CD4-positive, CD25-positive, alpha-beta regulatory T cell (primary cell): ENCODE results near the gene GALNTL6. TPM values are rescaled to one million over a fixed set of nuclear protein-coding genes. Genes with fewer than 3 reads are reported as not detected.
"Not testable (repeated sequence)": the region's sequence is repeated elsewhere in the genome, so short reads cannot be mapped to it uniquely, and the experiment has no call there.

Experiments
- ATAC-seq, 2 donors: fragments of 150-1000 bp; cut with Tn5 transposase; one replicate each; pipeline ENCODE4 v1.10.0; 2021; ENCODE audit warnings: low read depth in 2 of 2, moderate number of reproducible peaks in 2 of 2, moderate library complexity in 1 of 2
- DNase-seq, 3 donors: peaks; one replicate each; pipeline versions ENCODE4 v3.0.0 to v3.0.0-alpha.2; 2012 to 2022; ENCODE audit warnings: mixed read lengths in 1 of 3
- H3K27ac ChIP-seq: one replicate; pipeline ENCODE4 v1.7.0; 2013; ENCODE audit warnings: mild to moderate bottlenecking, low read length; ENCODE audit not compliant: insufficient read depth, poor library complexity, severe bottlenecking
- H3K27me3 ChIP-seq: one replicate; pipeline ENCODE4 v1.7.0; 2013; ENCODE audit warnings: low read length; ENCODE audit not compliant: control insufficient read depth, insufficient read depth
- H3K36me3 ChIP-seq: one replicate; pipeline ENCODE4 v1.7.0; 2013; ENCODE audit warnings: mild to moderate bottlenecking, low read length, moderate library complexity; ENCODE audit not compliant: control insufficient read depth, insufficient read depth
- H3K4me1 ChIP-seq: 2 replicates; pipeline ENCODE4 v1.7.0; 2013; ENCODE audit warnings: mild to moderate bottlenecking, low read length; ENCODE audit not compliant: insufficient read depth, control insufficient read depth, poor library complexity, severe bottlenecking
- H3K4me3 ChIP-seq: one replicate; pipeline ENCODE4 v1.7.0; 2013; ENCODE audit warnings: low read depth, mild to moderate bottlenecking, low read length, moderate library complexity
- H3K9me3 ChIP-seq, 2 experiments: 1 replicate in 1 of 2; 2 replicates in 1 of 2; pipeline ENCODE4 v1.7.0; 2013; ENCODE audit warnings: low read length in 2 of 2, mild to moderate bottlenecking in 1 of 2, moderate library complexity in 1 of 2; ENCODE audit not compliant: control insufficient read depth in 2 of 2
- H3K27ac Mint-ChIP-seq, 3 donors: one replicate each; pipeline ENCODE4 v1.8.0; 2020 to 2022; ENCODE audit warnings: mild to moderate bottlenecking in 3 of 3, mixed read lengths in 3 of 3, moderate library complexity in 2 of 3
- H3K27me3 Mint-ChIP-seq: one replicate; pipeline ENCODE4 v1.8.0; 2022; ENCODE audit warnings: mild to moderate bottlenecking, mixed read lengths
- H3K36me3 Mint-ChIP-seq: one replicate; pipeline ENCODE4 v1.8.0; 2020; ENCODE audit warnings: mixed read lengths
- H3K4me1 Mint-ChIP-seq, 4 donors: one replicate each; pipeline ENCODE4 v1.8.0; 2020 to 2022; ENCODE audit warnings: mixed read lengths in 4 of 4, mild to moderate bottlenecking in 1 of 4
- H3K4me3 Mint-ChIP-seq, 4 donors: one replicate each; pipeline ENCODE4 v1.8.0; 2020 to 2022; ENCODE audit warnings: mild to moderate bottlenecking in 4 of 4, mixed read lengths in 4 of 4, moderate library complexity in 3 of 4
- H3K9me3 Mint-ChIP-seq, 7 donors: one replicate each; pipeline ENCODE4 v1.8.0; 2020 to 2022; ENCODE audit warnings: mixed read lengths in 7 of 7, mild to moderate bottlenecking in 3 of 7, moderate library complexity in 2 of 7
- polyA plus RNA-seq, 4 donors: library from polyadenylated mRNA; unstranded; fragments of 300-500 nt; fragmentation: Illumina TruSeq; gene quantifications; one replicate each; pipeline ENCODE4 v1.2.3, GENCODE V29; 2021
- total RNA-seq: library from RNA; stranded (reverse); gene quantifications from one replicate; pipeline ENCODE4 v1.2.3, GENCODE V29; 2022

GALNTL6 gene
- total and polyA plus RNA-seq, 5 donors from 2014 or later, result not detected

DNA sequence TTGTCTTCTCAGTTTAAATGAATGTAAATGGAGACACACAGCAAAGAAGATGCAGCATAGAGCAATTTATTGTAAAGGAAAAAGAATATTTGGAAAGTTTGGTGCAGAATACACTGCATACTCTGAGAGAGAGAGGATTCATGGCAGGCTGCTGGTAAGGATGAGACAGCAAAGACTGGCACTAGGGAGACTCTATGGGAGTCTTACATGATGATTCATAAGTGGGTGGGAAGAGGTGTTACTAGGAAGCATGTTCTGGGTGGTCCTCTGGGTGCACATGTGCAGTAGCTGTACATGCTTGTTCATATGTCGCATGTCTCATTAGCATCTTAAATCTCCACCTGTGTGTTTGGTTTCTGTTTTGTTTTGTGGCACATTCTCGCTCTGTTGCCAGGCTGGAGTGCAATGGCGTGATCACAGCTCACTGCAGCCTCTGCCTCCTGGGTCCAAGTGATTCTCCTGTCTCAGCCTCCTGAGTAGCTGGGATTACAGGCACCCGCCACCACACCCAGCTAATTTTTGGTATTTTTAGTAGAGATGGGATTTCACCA lies 1164.4 kb downstream of the GALNTL6 start:
- H3K4me3 ChIP-seq, H3K4me1 ChIP-seq, H3K27me3 ChIP-seq, H3K27ac ChIP-seq, H3K27ac Mint-ChIP-seq, H3K4me3 Mint-ChIP-seq, H3K9me3 ChIP-seq, H3K36me3 Mint-ChIP-seq, ATAC-seq, H3K36me3 ChIP-seq, H3K4me1 Mint-ChIP-seq, DNase-seq, H3K9me3 Mint-ChIP-seq, H3K27me3 Mint-ChIP-seq: not testable (repeated sequence)

- Mint-ChIP-seq H3K27ac (no peak overlapping the region), H3K27me3 (no peaks in the 10 kb centered on the region), H3K4me1 (no peaks in the 10 kb centered on the region), H3K36me3 (no peaks in the 10 kb centered on the region), H3K9me3 (peaks cover 0 to 4% (median 0%) of the 10 kb centered on the region in 7 donors), H3K4me3 (no peak overlapping the region)
- DNase-seq (no peak), ATAC-seq (no peak)
- no peaks in the 10 kb centered on the region for H3K36me3 ChIP-seq
- no peaks in the 10 kb centered on the region for H3K9me3 ChIP-seq
- no peaks in the 10 kb centered on the region for H3K27me3 ChIP-seq
- no peaks in the 10 kb centered on the region for H3K4me1 ChIP-seq
- no peak overlapping the region for H3K4me3 ChIP-seq
- no peak overlapping the region for H3K27ac ChIP-seq
These were observed 1165.6 kb downstream of the GALNTL6 start for GRCh38 chr4:172978848-172979247.

- Histone ChIP-seq H3K4me3 (no peak overlapping the region), H3K27ac (no peak overlapping the region), H3K27me3 (no peaks in the 10 kb centered on the region), H3K4me1 (no peaks in the 10 kb centered on the region), H3K36me3 (no peaks in the 10 kb centered on the region), H3K9me3 (no peaks in the 10 kb centered on the region)
- Mint-ChIP-seq H3K4me1 (no peaks in the 10 kb centered on the region), H3K9me3 (peaks cover 0 to 4% (median 0%) of the 10 kb centered on the region in 7 donors), H3K27me3 (no peaks in the 10 kb centered on the region), H3K4me3 (no peak overlapping the region), H3K27ac (no peak overlapping the region), H3K36me3 (no peaks in the 10 kb centered on the region)
- ATAC-seq (no peak), DNase-seq (no peak)
These were observed 1166.1 kb downstream of the GALNTL6 start for GRCh38 chr4:172979332-172979731.

GRCh38 chr4:172980219-172980618 lies 1167.0 kb downstream of the GALNTL6 start:
- no peak overlapping the region for H3K4me3 Mint-ChIP-seq
- ATAC-seq, result no peak
- Histone ChIP-seq H3K36me3 (no peaks in the 10 kb centered on the region), H3K27ac (no peak overlapping the region), H3K4me1 (no peaks in the 10 kb centered on the region), H3K4me3 (no peak overlapping the region), H3K27me3 (no peaks in the 10 kb centered on the region), H3K9me3 (no peaks in the 10 kb centered on the region)
- peaks cover 0 to 4% (median 0%) of the 10 kb centered on the region in 7 donors for H3K9me3 Mint-ChIP-seq
- DNase-seq, result no peak
- H3K4me1 Mint-ChIP-seq, result no peaks in the 10 kb centered on the region
- no peaks in the 10 kb centered on the region for H3K27me3 Mint-ChIP-seq
- no peak overlapping the region for H3K27ac Mint-ChIP-seq
- no peaks in the 10 kb centered on the region for H3K36me3 Mint-ChIP-seq

GRCh38 chr4:172982151-172982590 lies 1169.0 kb downstream of the GALNTL6 start:
- Mint-ChIP-seq H3K4me1 (no peaks in the 10 kb centered on the region), H3K27me3 (no peaks in the 10 kb centered on the region), H3K9me3 (peaks cover 0 to 6% (median 0%) of the 10 kb centered on the region in 7 donors), H3K36me3 (no peaks in the 10 kb centered on the region), H3K4me3 (no peak overlapping the region), H3K27ac (no peak overlapping the region)
- H3K27me3 ChIP-seq, result no peaks in the 10 kb centered on the region
- H3K4me3 ChIP-seq, result no peak overlapping the region
- H3K9me3 ChIP-seq, result no peaks in the 10 kb centered on the region
- H3K36me3 ChIP-seq, result no peaks in the 10 kb centered on the region
- ATAC-seq (no peak), DNase-seq (peak in 1 of 3 donors; percentile 1)
- H3K4me1 ChIP-seq, result no peaks in the 10 kb centered on the region
- H3K27ac ChIP-seq, result no peak overlapping the region

- no peaks in the 10 kb centered on the region for H3K9me3 ChIP-seq
- no peak overlapping the region for H3K4me3 ChIP-seq
- Mint-ChIP-seq H3K4me3 (no peak overlapping the region), H3K27ac (no peak overlapping the region), H3K27me3 (no peaks in the 10 kb centered on the region), H3K9me3 (peaks cover 0 to 4% (median 2%) of the 10 kb centered on the region in 7 donors), H3K36me3 (no peaks in the 10 kb centered on the region), H3K4me1 (no peaks in the 10 kb centered on the region)
- DNase-seq, result no peak
- no peaks in the 10 kb centered on the region for H3K36me3 ChIP-seq
- H3K27me3 ChIP-seq, result no peaks in the 10 kb centered on the region
- H3K27ac ChIP-seq, result no peak overlapping the region
- H3K4me1 ChIP-seq, result no peaks in the 10 kb centered on the region
- ATAC-seq, result no peak
These were observed 1169.8 kb downstream of the GALNTL6 start for GRCh38 chr4:172983014-172983413.

- H3K27ac Mint-ChIP-seq, result no peak overlapping the region
- no peak for ATAC-seq
- H3K36me3 ChIP-seq, result no peaks in the 10 kb centered on the region
These were observed 1170.4 kb downstream of the GALNTL6 start for GRCh38 chr4:172983631-172984030.

GRCh38 chr4:172985552-172985951 lies 1172.3 kb downstream of the GALNTL6 start:
- no peak overlapping the region for H3K4me3 Mint-ChIP-seq
- H3K9me3 ChIP-seq, result no peaks in the 10 kb centered on the region
- no peak overlapping the region for H3K27ac Mint-ChIP-seq
- H3K36me3 ChIP-seq, result no peaks in the 10 kb centered on the region
- H3K4me3 ChIP-seq, result no peak overlapping the region
- H3K4me1 Mint-ChIP-seq, result no peaks in the 10 kb centered on the region
- ATAC-seq (no peak), DNase-seq (no peak)
- H3K9me3 Mint-ChIP-seq, result peaks cover 0 to 9% (median 4%) of the 10 kb centered on the region in 7 donors
- H3K27ac ChIP-seq, result no peak overlapping the region
- H3K4me1 ChIP-seq, result no peaks in the 10 kb centered on the region
- H3K36me3 Mint-ChIP-seq, result no peaks in the 10 kb centered on the region
- H3K27me3 Mint-ChIP-seq, result peaks cover 4% of the 10 kb centered on the region
- no peaks in the 10 kb centered on the region for H3K27me3 ChIP-seq

More at GRCh38 chr4:172983631-172984030, 1170.4 kb downstream of the GALNTL6 start:
- Mint-ChIP-seq H3K4me3 (no peak overlapping the region), H3K36me3 (no peaks in the 10 kb centered on the region), H3K27me3 (no peaks in the 10 kb centered on the region), H3K9me3 (peaks cover 0 to 9% (median 4%) of the 10 kb centered on the region in 7 donors), H3K4me1 (no peaks in the 10 kb centered on the region)
- H3K4me1 ChIP-seq, result no peaks in the 10 kb centered on the region
- no peak overlapping the region for H3K27ac ChIP-seq
- DNase-seq, result no peak
- H3K4me3 ChIP-seq, result no peak overlapping the region
- H3K9me3 ChIP-seq, result no peaks in the 10 kb centered on the region
- H3K27me3 ChIP-seq, result no peaks in the 10 kb centered on the region
